IMR-90 (cell line): ENCODE results near the gene PTPRN2. TPM values are rescaled to one million over a fixed set of nuclear protein-coding genes. Genes with fewer than 3 reads are reported as not detected.

ENCODE experiments used
- ATAC-seq: fragments of 200-7000 bp; cut with Tn5 transposase; 2 replicates; pipeline ENCODE4 v1.9.1; 2020; ENCODE audit warnings: low read depth, mild to moderate bottlenecking, moderate library complexity
- BruUV-seq: library from RNA; stranded (reverse); fragments of 400-500 nt; replicated peaks from 2 replicates; lab custom pipeline; 2021; lab: Mats Ljungman, UMichigan
- CTCF ChIA-PET: fragments of 300-600 bp; formaldehyde crosslinking; extraction: SDS; loops from one replicate; lab custom pipeline; 2021; ENCODE audit warnings: antibody characterized with exemption; lab: Yijun Ruan, JAX
- POLR2A ChIA-PET: fragments of 300-600 bp; sonication (Branson Sonifier 250); formaldehyde crosslinking; loops from one replicate; lab custom pipeline; 2022; ENCODE audit warnings: antibody characterized with exemption; ENCODE audit not compliant: unreplicated experiment; lab: Charles Lee
- DNase-seq: peaks from one replicate; pipeline ENCODE4 v3.0.0; 2013
- H2AFZ ChIP-seq: replicated peaks from 2 replicates; pipeline ENCODE3; 2013; ENCODE audit warnings: low read length, mild to moderate bottlenecking; ENCODE audit not compliant: poor library complexity
- H2AK5ac ChIP-seq: 2 replicates; pipeline ENCODE4 v1.6.1; 2013; ENCODE audit warnings: low read depth, low read length, inconsistent platforms
- H2AK9ac ChIP-seq: replicated peaks from 2 replicates; pipeline ENCODE3; 2013; ENCODE audit warnings: mild to moderate bottlenecking, low read depth, low read length, moderate library complexity; ENCODE audit not compliant: poor library complexity
- H2BK120ac ChIP-seq: 2 replicates; pipeline ENCODE4 v1.6.1; 2013; ENCODE audit warnings: low read depth, low read length, inconsistent platforms
- H2BK15ac ChIP-seq: 3 replicates; pipeline ENCODE4 v1.6.1; 2013; ENCODE audit warnings: low read depth, low read length, inconsistent platforms
- H2BK20ac ChIP-seq: 2 replicates; pipeline ENCODE4 v1.6.1; 2013; ENCODE audit warnings: low read depth, mild to moderate bottlenecking, inconsistent platforms, low read length, moderate library complexity
- H2BK5ac ChIP-seq: 2 replicates; pipeline ENCODE4 v1.6.1; 2013; ENCODE audit warnings: mild to moderate bottlenecking, low read depth, low read length, inconsistent platforms; ENCODE audit not compliant: poor library complexity, severe bottlenecking
- H3K14ac ChIP-seq: replicated peaks from 2 replicates; pipeline ENCODE4 v1.6.1; 2013; ENCODE audit warnings: low read depth, low read length, inconsistent platforms
- H3K18ac ChIP-seq: 2 replicates; pipeline ENCODE4 v1.6.1; 2013; ENCODE audit warnings: low read depth, low read length, control low read depth
- H3K23ac ChIP-seq: 2 replicates; pipeline ENCODE4 v1.6.1; 2013; ENCODE audit warnings: low read depth, low read length, inconsistent platforms
- H3K27ac ChIP-seq: 2 replicates; pipeline ENCODE4 v1.5.1; 2013; ENCODE audit warnings: mild to moderate bottlenecking, control low read depth, low read length; ENCODE audit not compliant: insufficient read depth
- H3K27me3 ChIP-seq: 2 replicates; pipeline ENCODE4 v1.6.1; 2013; ENCODE audit warnings: low read length; ENCODE audit not compliant: control insufficient read depth, insufficient read depth
- H3K36me3 ChIP-seq: 2 replicates; pipeline ENCODE4 v1.6.1; 2013; ENCODE audit warnings: low read length, mixed read lengths; ENCODE audit not compliant: control insufficient read depth, insufficient read depth
- H3K4ac ChIP-seq: 2 replicates; pipeline ENCODE4 v1.6.1; 2013; ENCODE audit warnings: low read depth, low read length, inconsistent platforms
- H3K4me1 ChIP-seq: 2 replicates; pipeline ENCODE4 v1.6.1; 2013; ENCODE audit warnings: low read length, mixed read lengths; ENCODE audit not compliant: control insufficient read depth, insufficient read depth
- H3K4me2 ChIP-seq: 2 replicates; pipeline ENCODE4 v1.6.1; 2013; ENCODE audit warnings: low read depth, mild to moderate bottlenecking, control low read depth, low read length, moderate library complexity
- H3K4me3 ChIP-seq: 2 replicates; pipeline ENCODE4 v1.5.1; 2013; ENCODE audit warnings: low read depth, mild to moderate bottlenecking, control low read depth, low read length, moderate library complexity; ENCODE audit not compliant: insufficient read depth
- H3K56ac ChIP-seq: 2 replicates; pipeline ENCODE4 v1.6.1; 2013; ENCODE audit warnings: low read length, inconsistent platforms; ENCODE audit not compliant: insufficient read depth; ENCODE audit errors: extremely low read depth
- H3K79me1 ChIP-seq, 2 experiments: 2 replicates each; pipeline ENCODE4 v1.6.1; 2013; ENCODE audit warnings: low read length in 2 of 2, inconsistent platforms in 1 of 2, low read depth in 1 of 2
- H3K9ac ChIP-seq: 2 replicates; pipeline ENCODE4 v1.6.1; 2013; ENCODE audit warnings: low read depth, low read length, control low read depth
- H3K9me1 ChIP-seq: 2 replicates; pipeline ENCODE4 v1.6.1; 2013; ENCODE audit warnings: low read length, inconsistent platforms; ENCODE audit not compliant: insufficient read depth
- H3K9me3 ChIP-seq: 2 replicates; pipeline ENCODE4 v1.6.1; 2013; ENCODE audit warnings: low read length; ENCODE audit not compliant: control insufficient read depth, insufficient read depth
- H4K20me1 ChIP-seq: 2 replicates; pipeline ENCODE4 v1.6.1; 2013; ENCODE audit warnings: low read length, inconsistent platforms; ENCODE audit not compliant: insufficient read depth
- H4K5ac ChIP-seq: 2 replicates; pipeline ENCODE4 v1.6.1; 2013; ENCODE audit warnings: mild to moderate bottlenecking, low read depth, low read length, control low read depth
- H4K8ac ChIP-seq, 2 experiments: 2 replicates each; pipeline ENCODE4 v1.6.1; 2013; ENCODE audit warnings: low read depth in 2 of 2, low read length in 2 of 2, control low read depth in 1 of 2, inconsistent platforms in 1 of 2
- H4K91ac ChIP-seq: 2 replicates; pipeline ENCODE4 v1.6.1; 2013; ENCODE audit warnings: low read depth, low read length, inconsistent platforms; ENCODE audit not compliant: insufficient read depth
- BHLHE40 ChIP-seq: fragments of 150-350 bp; IDR thresholded peaks from 2 replicates; pipeline ENCODE4 v1.6.1; 2016; ENCODE audit warnings: mild to moderate bottlenecking, low read depth, low read length
- CEBPB ChIP-seq: IDR thresholded peaks from 2 replicates; pipeline ENCODE4 v1.6.1; 2012; ENCODE audit warnings: low read depth, low read length, improper control_type of control experiment
- CHD1 ChIP-seq: IDR thresholded peaks from 2 replicates; pipeline ENCODE4 v1.6.1; 2012; ENCODE audit warnings: low read depth, low read length, improper control_type of control experiment
- FOS ChIP-seq: fragments of 150-350 bp; IDR thresholded peaks from 2 replicates; pipeline ENCODE4 v1.6.1; 2016; ENCODE audit warnings: low read depth, low read length
- MAFK ChIP-seq: IDR thresholded peaks from 2 replicates; pipeline ENCODE4 v1.6.1; 2012; ENCODE audit warnings: low read depth, low read length, improper control_type of control experiment
- MAZ ChIP-seq: IDR thresholded peaks from 2 replicates; pipeline ENCODE4 v1.6.1; 2012; ENCODE audit warnings: low read depth, mild to moderate bottlenecking, low read length, improper control_type of control experiment, moderate library complexity, borderline replicate concordance
- MXI1 ChIP-seq: IDR thresholded peaks from 2 replicates; pipeline ENCODE4 v1.6.1; 2012; ENCODE audit warnings: low read depth, mild to moderate bottlenecking, low read length, moderate library complexity, borderline replicate concordance
- NFE2L2 ChIP-seq: fragments of 150-350 bp; IDR thresholded peaks from 2 replicates; pipeline ENCODE4 v1.6.1; 2016; ENCODE audit warnings: low read depth, mild to moderate bottlenecking, low read length
- POLR2A ChIP-seq: IDR thresholded peaks from 2 replicates; pipeline ENCODE4 v1.6.1; 2012; ENCODE audit warnings: mild to moderate bottlenecking, low read depth, low read length
- RAD21 ChIP-seq: IDR thresholded peaks from 2 replicates; pipeline ENCODE4 v1.6.1; 2012; ENCODE audit warnings: low read length, improper control_type of control experiment
- RCOR1 ChIP-seq: IDR thresholded peaks from 2 replicates; pipeline ENCODE4 v1.6.1; 2012; ENCODE audit warnings: mild to moderate bottlenecking, low read length, improper control_type of control experiment; ENCODE audit not compliant: insufficient replicate concordance
- RFX5 ChIP-seq: IDR thresholded peaks from 2 replicates; pipeline ENCODE4 v1.8.0; 2012; ENCODE audit warnings: low read depth, mild to moderate bottlenecking, low read length, moderate library complexity
- SMC3 ChIP-seq: fragments of 150-350 bp; IDR thresholded peaks from 2 replicates; pipeline ENCODE4 v1.6.1; 2016; ENCODE audit warnings: low read depth, mild to moderate bottlenecking, antibody characterized with exemption, low read length, moderate library complexity
- WGBS, 2 experiments: methylation state at CpG; one replicate each; pipeline versions ENCODE4 v1.1.5 to v1.1.7; 2013; ENCODE audit warnings: missing lambda C conversion rate in 2 of 2; ENCODE audit not compliant: insufficient read length in 1 of 2; ENCODE audit errors: extremely low coverage in 2 of 2; 5-methylcytosine and 5-hydroxymethylcytosine counted together
- dilution Hi-C: fragments of 300-500 bp; cut with HindIII; formaldehyde crosslinking; loops from one replicate; pipeline ENCODE4 v1.14.3; 2018; ENCODE audit warnings: low sequenced_read_pairs; ENCODE audit not compliant: unreplicated experiment
- in situ Hi-C: fragments of 300-500 bp; cut with MboI; formaldehyde crosslinking; loops from 3 replicates; pipeline ENCODE4 v1.14.3; 2019; ENCODE audit warnings: low sequenced_read_pairs, inconsistent platforms, mixed read lengths
- intact Hi-C: fragments of 100-400 bp; cut with micrococcal nuclease; formaldehyde crosslinking; loops from 2 replicates; pipeline ENCODE4 v1.10.0; 2022
- polyA plus RNA-seq, 3 experiments: library from polyadenylated mRNA; depleted of rRNA; stranded (reverse); fragments of >200 nt; gene quantifications; 2 replicates each; pipeline ENCODE4 v1.2.3, GENCODE V29; 2012; ENCODE audit warnings: low replicate concordance in 1 of 3
- total RNA-seq: library from RNA; depleted of rRNA; stranded (reverse); fragments of >200 nt; gene quantifications from 2 replicates; pipeline ENCODE4 v1.2.3, GENCODE V29; 2012
- TF ChIP-seq, protein P1 (sequence below): fragments of 150-350 bp; IDR thresholded peaks from 2 replicates; pipeline ENCODE4 v1.6.1; 2017; ENCODE audit warnings: mild to moderate bottlenecking, antibody characterized with exemption, low read length, low read depth
- TF ChIP-seq, protein P2 (sequence below): fragments of 150-350 bp; IDR thresholded peaks from 2 replicates; pipeline ENCODE4 v1.6.1; 2016; ENCODE audit warnings: low read depth, mild to moderate bottlenecking, low read length, moderate library complexity, borderline replicate concordance
- TF ChIP-seq, protein P3 (sequence below): conservative IDR thresholded peaks from 2 replicates; pipeline ENCODE4 v1.5.1; 2012; ENCODE audit warnings: mild to moderate bottlenecking, low read depth, low read length, improper control_type of control experiment

Gene PTPRN2
- total and polyA plus RNA-seq, 2 of the 4 experiments (the other 2 are of a cell fraction), result 0.03 TPM; not detected in 1

DNA sequence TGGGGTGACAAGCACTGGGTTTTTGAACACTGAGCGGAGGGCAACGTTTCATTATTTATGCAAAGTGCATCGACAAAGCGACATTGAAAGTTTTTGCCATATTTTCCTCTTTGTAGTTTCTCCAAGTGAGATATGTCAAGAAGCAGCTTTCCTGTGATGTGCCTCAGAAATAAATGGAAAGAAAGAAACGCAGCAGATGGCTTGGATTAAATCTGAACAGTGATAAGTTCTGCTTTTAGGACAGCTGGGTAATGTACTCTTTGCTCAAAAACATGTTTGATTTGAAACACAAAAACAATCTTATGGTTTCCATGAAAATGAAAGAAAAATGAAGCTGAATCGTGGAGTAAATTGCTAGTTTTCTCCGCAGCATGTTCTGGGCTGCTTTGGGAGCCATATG is 166.3 kb downstream of the PTPRN2 start:
- H3K4me2 ChIP-seq, result no peak overlapping the region
- no peak overlapping the region for H4K5ac ChIP-seq
- no peaks in the 10 kb centered on the region for H3K4me1 ChIP-seq
- H3K9me3 ChIP-seq, result peaks cover 47% of the 10 kb centered on the region
- WGBS, 2 experiments, result 0% methylated on average over 1 of the region's 7 CpGs; no CpG with 5 or more reads in 1 of the 2 experiments
- in situ Hi-C loops (no loop called here), dilution Hi-C loops (no loop called here), intact Hi-C loops (no loop called here)
- H2BK15ac ChIP-seq, result no peak overlapping the region
- ChIA-PET CTCF (no interaction called here), POLR2A (no interaction called here)
- no peak overlapping the region for H3K18ac ChIP-seq
- H3K27me3 ChIP-seq, result no peaks in the 10 kb centered on the region
- no TSS peak for BruUV-seq
- H4K91ac ChIP-seq, result no peak overlapping the region
- H3K9me1 ChIP-seq, result no peaks in the 10 kb centered on the region
- TF ChIP-seq RFX5 (no peak), CHD1 (no peak), FOS (no peak), SMC3 (no peak), BHLHE40 (no peak), NFE2L2 (no peak), POLR2A (no peak), MXI1 (no peak), RCOR1 (no peak), MAFK (no peak), CEBPB (no peak), RAD21 (no peak), MAZ (no peak)
- TF ChIP-seq, protein P1, sequence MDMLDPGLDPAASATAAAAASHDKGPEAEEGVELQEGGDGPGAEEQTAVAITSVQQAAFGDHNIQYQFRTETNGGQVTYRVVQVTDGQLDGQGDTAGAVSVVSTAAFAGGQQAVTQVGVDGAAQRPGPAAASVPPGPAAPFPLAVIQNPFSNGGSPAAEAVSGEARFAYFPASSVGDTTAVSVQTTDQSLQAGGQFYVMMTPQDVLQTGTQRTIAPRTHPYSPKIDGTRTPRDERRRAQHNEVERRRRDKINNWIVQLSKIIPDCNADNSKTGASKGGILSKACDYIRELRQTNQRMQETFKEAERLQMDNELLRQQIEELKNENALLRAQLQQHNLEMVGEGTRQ, result no peak
- TF ChIP-seq, protein P2, sequence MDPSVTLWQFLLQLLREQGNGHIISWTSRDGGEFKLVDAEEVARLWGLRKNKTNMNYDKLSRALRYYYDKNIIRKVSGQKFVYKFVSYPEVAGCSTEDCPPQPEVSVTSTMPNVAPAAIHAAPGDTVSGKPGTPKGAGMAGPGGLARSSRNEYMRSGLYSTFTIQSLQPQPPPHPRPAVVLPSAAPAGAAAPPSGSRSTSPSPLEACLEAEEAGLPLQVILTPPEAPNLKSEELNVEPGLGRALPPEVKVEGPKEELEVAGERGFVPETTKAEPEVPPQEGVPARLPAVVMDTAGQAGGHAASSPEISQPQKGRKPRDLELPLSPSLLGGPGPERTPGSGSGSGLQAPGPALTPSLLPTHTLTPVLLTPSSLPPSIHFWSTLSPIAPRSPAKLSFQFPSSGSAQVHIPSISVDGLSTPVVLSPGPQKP, result no peak
- TF ChIP-seq, protein P3, sequence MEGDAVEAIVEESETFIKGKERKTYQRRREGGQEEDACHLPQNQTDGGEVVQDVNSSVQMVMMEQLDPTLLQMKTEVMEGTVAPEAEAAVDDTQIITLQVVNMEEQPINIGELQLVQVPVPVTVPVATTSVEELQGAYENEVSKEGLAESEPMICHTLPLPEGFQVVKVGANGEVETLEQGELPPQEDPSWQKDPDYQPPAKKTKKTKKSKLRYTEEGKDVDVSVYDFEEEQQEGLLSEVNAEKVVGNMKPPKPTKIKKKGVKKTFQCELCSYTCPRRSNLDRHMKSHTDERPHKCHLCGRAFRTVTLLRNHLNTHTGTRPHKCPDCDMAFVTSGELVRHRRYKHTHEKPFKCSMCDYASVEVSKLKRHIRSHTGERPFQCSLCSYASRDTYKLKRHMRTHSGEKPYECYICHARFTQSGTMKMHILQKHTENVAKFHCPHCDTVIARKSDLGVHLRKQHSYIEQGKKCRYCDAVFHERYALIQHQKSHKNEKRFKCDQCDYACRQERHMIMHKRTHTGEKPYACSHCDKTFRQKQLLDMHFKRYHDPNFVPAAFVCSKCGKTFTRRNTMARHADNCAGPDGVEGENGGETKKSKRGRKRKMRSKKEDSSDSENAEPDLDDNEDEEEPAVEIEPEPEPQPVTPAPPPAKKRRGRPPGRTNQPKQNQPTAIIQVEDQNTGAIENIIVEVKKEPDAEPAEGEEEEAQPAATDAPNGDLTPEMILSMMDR, result no peak
- no peak overlapping the region for H3K56ac ChIP-seq
- H2AK5ac ChIP-seq, result no peak overlapping the region
- DNase-seq (no peak), ATAC-seq (no peak)
- H3K23ac ChIP-seq, result no peak overlapping the region
- no peak overlapping the region for H3K27ac ChIP-seq
- no peaks in the 10 kb centered on the region for H3K79me1 ChIP-seq
- no peak overlapping the region for H3K14ac ChIP-seq
- no peak overlapping the region for H3K4me3 ChIP-seq
- H2BK20ac ChIP-seq, result no peak overlapping the region
- H2AFZ ChIP-seq, result no peak overlapping the region
- no peak overlapping the region for H2BK120ac ChIP-seq
- no peak overlapping the region for H3K9ac ChIP-seq
- H2BK5ac ChIP-seq, result no peak overlapping the region
- no peak overlapping the region for H3K4ac ChIP-seq
- no peaks in the 10 kb centered on the region for H3K36me3 ChIP-seq
- H4K20me1 ChIP-seq, result no peaks in the 10 kb centered on the region
- no peak overlapping the region for H4K8ac ChIP-seq
- no peak overlapping the region for H2AK9ac ChIP-seq
